ENCODE results near the gene STK4. TPM values are rescaled to one million over a fixed set of nuclear protein-coding genes. Genes with fewer than 3 reads are reported as not detected.

Gene STK4
- polyA plus RNA-seq, 1 donor from 2014 or later, result 14.0 TPM

DNA sequence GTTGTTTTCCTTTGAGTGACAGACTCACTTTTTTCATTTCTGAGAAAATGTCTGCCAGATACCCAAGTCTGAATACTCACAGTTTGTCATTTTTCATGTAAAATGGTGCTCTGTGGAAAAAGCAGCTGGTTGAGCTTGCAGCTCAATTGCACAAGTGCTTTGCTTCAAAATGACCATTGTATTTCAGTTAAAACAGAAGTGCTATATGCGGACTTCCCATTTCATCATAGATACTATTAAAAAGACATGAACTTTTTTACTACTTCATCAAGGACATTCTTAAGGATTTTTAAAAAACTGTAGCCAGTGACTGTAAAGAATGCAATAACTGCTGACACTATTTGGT is 73.1 kb downstream of the STK4 start:
- H3K36me3 ChIP-seq (ENCODE audit: insufficient read depth, low read length), result no peaks in the 10 kb centered on the region
- no peaks in the 10 kb centered on the region for H3K9me3 ChIP-seq (ENCODE audit: low read length)
- TF ChIP-seq EZH2 (IDR thresholded peaks at IDR 0.05; ENCODE audit: borderline replicate concordance, insufficient read depth, low read length, poor library complexity, severe bottlenecking) (no peak), RAD21 (conservative IDR thresholded peaks at IDR 0.05) (no peak), TAF1 (IDR thresholded peaks at IDR 0.05; ENCODE audit: low read depth) (no peak), SMC3 (conservative IDR thresholded peaks at IDR 0.05; ENCODE audit: poor library complexity) (no peak), MXI1 (conservative IDR thresholded peaks at IDR 0.05; ENCODE audit: poor library complexity, severe bottlenecking) (no peak), EP300 (conservative IDR thresholded peaks at IDR 0.05; ENCODE audit: poor library complexity, severe bottlenecking) (no peak)
- TF ChIP-seq, protein P1, sequence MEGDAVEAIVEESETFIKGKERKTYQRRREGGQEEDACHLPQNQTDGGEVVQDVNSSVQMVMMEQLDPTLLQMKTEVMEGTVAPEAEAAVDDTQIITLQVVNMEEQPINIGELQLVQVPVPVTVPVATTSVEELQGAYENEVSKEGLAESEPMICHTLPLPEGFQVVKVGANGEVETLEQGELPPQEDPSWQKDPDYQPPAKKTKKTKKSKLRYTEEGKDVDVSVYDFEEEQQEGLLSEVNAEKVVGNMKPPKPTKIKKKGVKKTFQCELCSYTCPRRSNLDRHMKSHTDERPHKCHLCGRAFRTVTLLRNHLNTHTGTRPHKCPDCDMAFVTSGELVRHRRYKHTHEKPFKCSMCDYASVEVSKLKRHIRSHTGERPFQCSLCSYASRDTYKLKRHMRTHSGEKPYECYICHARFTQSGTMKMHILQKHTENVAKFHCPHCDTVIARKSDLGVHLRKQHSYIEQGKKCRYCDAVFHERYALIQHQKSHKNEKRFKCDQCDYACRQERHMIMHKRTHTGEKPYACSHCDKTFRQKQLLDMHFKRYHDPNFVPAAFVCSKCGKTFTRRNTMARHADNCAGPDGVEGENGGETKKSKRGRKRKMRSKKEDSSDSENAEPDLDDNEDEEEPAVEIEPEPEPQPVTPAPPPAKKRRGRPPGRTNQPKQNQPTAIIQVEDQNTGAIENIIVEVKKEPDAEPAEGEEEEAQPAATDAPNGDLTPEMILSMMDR (IDR thresholded peaks at IDR 0.05; ENCODE audit: poor library complexity, severe bottlenecking), result no peak
- H3K4me2 ChIP-seq (ENCODE audit: low read length), result no peak overlapping the region
- H3K9ac ChIP-seq (ENCODE audit: low read length), result no peak overlapping the region
- H3K27me3 ChIP-seq (ENCODE audit: insufficient read depth, low read depth, low read length), result no peaks in the 10 kb centered on the region
- no peak overlapping the region for H2AFZ ChIP-seq (ENCODE audit: low read depth, low read length)
- H4K20me1 ChIP-seq (ENCODE audit: insufficient read depth), result no peaks in the 10 kb centered on the region
- H3F3A ChIP-seq (ENCODE audit: insufficient read depth, low read length, poor library complexity, severe bottlenecking), result no peaks in the 10 kb centered on the region
- H3K9me2 ChIP-seq (ENCODE audit: insufficient read depth, low read length), result no peaks in the 10 kb centered on the region
- no peak overlapping the region for H3K4me3 ChIP-seq (ENCODE audit: low read length)
- no peak overlapping the region for H3K27ac ChIP-seq (ENCODE audit: low read length)
- H3K79me2 ChIP-seq (replicated peaks; ENCODE audit: insufficient read depth, low read length), result no peaks in the 10 kb centered on the region

DNA sequence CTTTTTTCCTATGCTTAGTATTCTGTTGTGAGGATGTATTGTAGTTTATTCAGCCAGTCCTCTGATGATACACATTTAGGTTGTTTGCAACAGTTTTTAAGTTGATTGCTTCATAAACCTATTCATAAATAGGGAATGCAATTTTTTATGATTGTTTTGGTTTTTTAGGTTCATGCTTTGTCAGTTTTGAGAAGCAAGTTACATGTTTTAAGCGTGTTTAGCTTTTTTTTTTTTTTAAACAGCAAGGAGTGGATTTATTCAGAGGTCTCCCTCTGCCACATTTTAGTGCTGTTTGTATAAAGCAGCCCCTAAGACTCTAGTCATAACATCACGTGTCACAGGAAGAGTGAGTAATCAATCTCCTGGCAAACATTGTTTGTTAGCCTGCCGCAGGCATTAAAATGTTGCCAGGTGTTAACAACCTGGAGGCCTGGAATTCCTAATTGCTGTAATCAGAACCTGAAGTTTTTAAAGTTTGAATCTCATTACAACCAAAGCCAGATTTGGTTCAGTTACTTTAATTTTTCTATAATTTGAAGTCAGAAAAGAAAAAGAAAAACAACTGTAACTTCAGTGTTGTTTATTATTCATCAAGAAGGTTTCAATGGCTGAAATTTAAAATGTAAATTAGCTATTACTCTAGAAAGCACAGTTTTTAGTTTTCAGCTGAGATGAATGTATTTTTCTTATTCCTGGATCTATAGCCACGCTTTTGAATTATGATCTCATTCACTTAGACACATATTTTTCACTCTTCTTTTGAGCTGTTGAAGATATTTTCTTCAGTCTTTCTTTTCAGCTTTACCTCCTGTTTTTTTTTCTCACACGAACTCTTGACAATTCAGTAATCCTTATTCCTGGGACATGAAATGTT is 75.4 kb downstream of the STK4 start:
- Histone ChIP-seq H3K4me2 (ENCODE audit: low read length) (no peak overlapping the region), H4K20me1 (ENCODE audit: insufficient read depth) (no peaks in the 10 kb centered on the region), H3K27ac (ENCODE audit: low read length) (no peak overlapping the region), H3F3A (ENCODE audit: insufficient read depth, low read length, poor library complexity, severe bottlenecking) (no peaks in the 10 kb centered on the region), H3K36me3 (ENCODE audit: insufficient read depth, low read length) (no peaks in the 10 kb centered on the region), H3K9me3 (ENCODE audit: low read length) (no peaks in the 10 kb centered on the region), H2AFZ (ENCODE audit: low read depth, low read length) (no peak overlapping the region), H3K27me3 (ENCODE audit: insufficient read depth, low read depth, low read length) (no peaks in the 10 kb centered on the region), H3K4me3 (ENCODE audit: low read length) (no peak overlapping the region), H3K9me2 (ENCODE audit: insufficient read depth, low read length) (no peaks in the 10 kb centered on the region), H3K79me2 (replicated peaks; ENCODE audit: insufficient read depth, low read length) (no peaks in the 10 kb centered on the region), H3K9ac (ENCODE audit: low read length) (no peak overlapping the region)
- TF ChIP-seq EP300 (conservative IDR thresholded peaks at IDR 0.05; ENCODE audit: poor library complexity, severe bottlenecking) (no peak), TAF1 (IDR thresholded peaks at IDR 0.05; ENCODE audit: low read depth) (no peak)

DNA sequence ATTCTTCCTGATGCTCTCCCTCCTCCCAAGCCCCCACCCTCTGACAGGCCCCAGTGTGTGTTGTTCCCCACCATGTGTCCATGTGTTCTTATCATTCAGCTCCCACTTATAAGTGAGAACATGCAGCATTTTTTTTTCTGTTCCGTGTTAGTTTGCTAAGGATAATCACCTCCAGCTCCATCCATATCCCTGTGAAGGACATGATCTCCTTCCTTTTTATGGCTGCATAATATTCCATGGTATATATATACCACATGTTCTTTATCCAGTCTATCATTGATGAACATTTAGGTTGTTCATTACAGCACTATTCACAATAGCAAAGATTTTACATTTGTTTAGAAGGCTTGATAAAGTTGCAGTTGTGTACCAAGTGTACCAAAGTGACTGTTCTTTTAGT is 76.7 kb downstream of the STK4 start:
- Histone ChIP-seq H3K4me2 (ENCODE audit: low read length) (no peak overlapping the region), H4K20me1 (ENCODE audit: insufficient read depth) (no peaks in the 10 kb centered on the region), H3K36me3 (ENCODE audit: insufficient read depth, low read length) (no peaks in the 10 kb centered on the region), H3K27ac (ENCODE audit: low read length) (no peak overlapping the region), H3K9ac (ENCODE audit: low read length) (no peak overlapping the region), H3K27me3 (ENCODE audit: insufficient read depth, low read depth, low read length) (no peaks in the 10 kb centered on the region), H3K79me2 (replicated peaks; ENCODE audit: insufficient read depth, low read length) (no peaks in the 10 kb centered on the region), H3K4me3 (ENCODE audit: low read length) (no peak overlapping the region), H3K9me2 (ENCODE audit: insufficient read depth, low read length) (no peaks in the 10 kb centered on the region), H2AFZ (ENCODE audit: low read depth, low read length) (no peak overlapping the region), H3F3A (ENCODE audit: insufficient read depth, low read length, poor library complexity, severe bottlenecking) (no peaks in the 10 kb centered on the region), H3K9me3 (ENCODE audit: low read length) (no peaks in the 10 kb centered on the region)
- no peak for TF ChIP-seq EZH2 (IDR thresholded peaks at IDR 0.05; ENCODE audit: borderline replicate concordance, insufficient read depth, low read length, poor library complexity, severe bottlenecking)
